Common myeloid progenitor, CD34-positive (primary cell): ENCODE measurements around the gene METTL24.
"Not testable (repeated sequence)": the region's sequence is repeated elsewhere in the genome, so short reads cannot be mapped to it uniquely, and the experiment has no call there.

Experiments used
- CTCF ChIA-PET: fragments of 350-600 bp; sonication (Branson Sonifier 250); formaldehyde crosslinking; loops from one replicate; lab custom pipeline; 2021; ENCODE audit warnings: antibody characterized with exemption; lab: Charles Lee
- POLR2A ChIA-PET: fragments of 350-600 bp; sonication (Branson Sonifier 250); formaldehyde crosslinking; loops from one replicate; lab custom pipeline; 2021; ENCODE audit warnings: antibody characterized with exemption; lab: Charles Lee
- DNase-seq, 3 donors: peaks; one replicate each; pipeline versions ENCODE4 v3.0.0 to v3.0.0-alpha.2; 2013
- H3K27ac ChIP-seq, 2 experiments: 1 replicate in 1 of 2; 2 replicates in 1 of 2; pipeline ENCODE4 v1.7.0; 2013; ENCODE audit warnings: inconsistent platforms in 2 of 2, low read length in 2 of 2, mild to moderate bottlenecking in 2 of 2, low read depth in 1 of 2, moderate library complexity in 1 of 2; ENCODE audit not compliant: severe bottlenecking in 2 of 2, insufficient read depth in 1 of 2, poor library complexity in 1 of 2
- H3K27me3 ChIP-seq, 5 experiments: replicated peaks in 2 of 5; 1 replicate in 3 of 5; 2 replicates in 2 of 5; pipeline versions ENCODE4 v1.6.1 to v1.7.0; 2013; ENCODE audit warnings: low read length in 4 of 5, mild to moderate bottlenecking in 2 of 5, moderate library complexity in 2 of 5, inconsistent platforms in 1 of 5; ENCODE audit not compliant: insufficient read depth in 5 of 5, control insufficient read depth in 4 of 5
- H3K36me3 ChIP-seq, 4 experiments: 1 replicate in 2 of 4; 2 replicates in 2 of 4; pipeline versions ENCODE4 v1.6.1 to v1.7.0; 2013; ENCODE audit warnings: low read length in 3 of 4, control low read depth in 1 of 4, mild to moderate bottlenecking in 1 of 4; ENCODE audit not compliant: control insufficient read depth in 4 of 4, insufficient read depth in 4 of 4
- H3K4me1 ChIP-seq, 4 experiments: 1 replicate in 3 of 4; 2 replicates in 1 of 4; pipeline versions ENCODE4 v1.6.1 to v1.7.1; 2013; ENCODE audit warnings: low read length in 3 of 4, mild to moderate bottlenecking in 3 of 4, control low read depth in 1 of 4, inconsistent platforms in 1 of 4, moderate library complexity in 1 of 4; ENCODE audit not compliant: control insufficient read depth in 4 of 4, insufficient read depth in 4 of 4; ENCODE audit errors: control extremely low read depth in 1 of 4
- H3K4me3 ChIP-seq, 7 experiments: 1 replicate in 4 of 7; 2 replicates in 3 of 7; pipeline versions ENCODE4 v1.5.1 to v1.7.0; 2013; ENCODE audit warnings: mild to moderate bottlenecking in 7 of 7, low read length in 6 of 7, moderate library complexity in 6 of 7, inconsistent platforms in 2 of 7, low read depth in 2 of 7, control low read depth in 1 of 7; ENCODE audit not compliant: insufficient read depth in 4 of 7, control insufficient read depth in 1 of 7; ENCODE audit errors: extremely low read depth in 1 of 7
- H3K9me3 ChIP-seq, 5 experiments: 1 replicate in 4 of 5; 2 replicates in 1 of 5; pipeline versions ENCODE4 v1.6.1 to v1.7.1; 2013; ENCODE audit warnings: low read length in 4 of 5, mild to moderate bottlenecking in 2 of 5, inconsistent platforms in 1 of 5, low read depth in 1 of 5, moderate library complexity in 1 of 5; ENCODE audit not compliant: control insufficient read depth in 4 of 5, insufficient read depth in 2 of 5; ENCODE audit errors: control extremely low read depth in 1 of 5
- WGBS: methylation state at CpG from one replicate; pipeline ENCODE4 v1.1.5; 2013; ENCODE audit not compliant: insufficient coverage; 5-methylcytosine and 5-hydroxymethylcytosine counted together

Gene METTL24

DNA sequence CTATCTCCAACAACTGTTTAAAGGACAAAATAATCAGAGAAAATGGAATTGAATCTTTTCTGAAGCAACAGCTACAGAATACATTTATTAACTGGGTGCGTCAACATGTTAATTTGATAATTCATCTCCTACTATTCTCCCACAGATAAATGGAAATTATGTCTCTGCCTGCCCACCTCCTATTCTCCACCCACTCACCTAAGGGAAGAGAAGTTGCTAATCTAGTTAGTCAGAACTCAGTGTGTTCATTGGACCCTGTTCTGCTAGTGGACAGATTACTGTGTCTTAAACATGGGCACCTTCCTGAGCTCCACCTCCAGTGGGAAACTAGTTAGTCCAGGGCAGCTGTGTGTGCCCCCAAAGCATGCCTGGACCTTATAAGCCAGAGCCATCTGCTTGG lies 41.0 kb downstream of the METTL24 start:
- H3K27ac ChIP-seq = no peak overlapping the region
- no CpG with 5 or more reads among the region's 1 CpG for WGBS
- no peak for DNase-seq
- no peaks in the 10 kb centered on the region for H3K36me3 ChIP-seq
- CTCF ChIA-PET = interaction anchor here (0.7 to 1.6 kb wide), 3 partner anchors 24 to 110 kb away, joined by 3 read pairs; no protein-coding TSS in a partner anchor
- POLR2A ChIA-PET = no interaction called here
- H3K27me3 ChIP-seq = no peaks in the 10 kb centered on the region
- H3K4me3 ChIP-seq = no peak overlapping the region
- peaks cover 0 to 2% (median under 1%) of the 10 kb centered on the region in 4 experiments for H3K4me1 ChIP-seq
- no peaks in the 10 kb centered on the region for H3K9me3 ChIP-seq

DNA sequence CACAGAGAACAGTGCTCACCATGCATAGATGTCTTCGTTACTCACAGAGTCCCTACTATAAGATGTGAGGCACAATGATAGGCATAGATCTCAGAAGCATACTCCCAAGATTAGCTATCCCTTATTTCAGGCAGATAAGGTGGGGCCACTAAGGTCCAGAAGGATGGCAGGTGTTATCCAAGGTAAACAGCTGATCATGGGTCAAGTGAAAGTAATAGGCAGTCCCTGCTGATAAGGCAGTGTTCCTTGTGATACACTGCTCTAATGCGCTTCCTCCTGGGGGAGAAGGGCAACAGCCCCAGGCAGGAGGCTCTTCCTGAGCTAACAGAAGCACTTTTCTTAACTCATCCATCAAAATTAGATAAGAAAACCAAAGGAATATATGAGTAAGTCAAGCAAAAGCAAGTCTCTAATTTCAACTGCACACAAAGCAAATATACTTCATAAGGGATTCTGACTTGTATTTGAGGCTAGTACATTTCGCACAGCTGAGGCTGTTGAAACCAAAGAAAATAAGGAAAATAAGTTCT lies 42.2 kb downstream of the METTL24 start:
- no peaks in the 10 kb centered on the region for H3K27me3 ChIP-seq
- no peak overlapping the region for H3K27ac ChIP-seq
- WGBS = 100% methylated on average over 2 of the region's 3 CpGs
- DNase-seq = no peak
- ChIA-PET CTCF (interaction anchor here (1.0 to 1.6 kb wide), 2 partner anchors 74 to 98 kb away, joined by 3 read pairs; no protein-coding TSS in a partner anchor), POLR2A (no interaction called here)
- H3K4me3 ChIP-seq = no peak overlapping the region
- no peaks in the 10 kb centered on the region for H3K9me3 ChIP-seq
- H3K4me1 ChIP-seq = no peaks in the 10 kb centered on the region
- no peaks in the 10 kb centered on the region for H3K36me3 ChIP-seq

DNA sequence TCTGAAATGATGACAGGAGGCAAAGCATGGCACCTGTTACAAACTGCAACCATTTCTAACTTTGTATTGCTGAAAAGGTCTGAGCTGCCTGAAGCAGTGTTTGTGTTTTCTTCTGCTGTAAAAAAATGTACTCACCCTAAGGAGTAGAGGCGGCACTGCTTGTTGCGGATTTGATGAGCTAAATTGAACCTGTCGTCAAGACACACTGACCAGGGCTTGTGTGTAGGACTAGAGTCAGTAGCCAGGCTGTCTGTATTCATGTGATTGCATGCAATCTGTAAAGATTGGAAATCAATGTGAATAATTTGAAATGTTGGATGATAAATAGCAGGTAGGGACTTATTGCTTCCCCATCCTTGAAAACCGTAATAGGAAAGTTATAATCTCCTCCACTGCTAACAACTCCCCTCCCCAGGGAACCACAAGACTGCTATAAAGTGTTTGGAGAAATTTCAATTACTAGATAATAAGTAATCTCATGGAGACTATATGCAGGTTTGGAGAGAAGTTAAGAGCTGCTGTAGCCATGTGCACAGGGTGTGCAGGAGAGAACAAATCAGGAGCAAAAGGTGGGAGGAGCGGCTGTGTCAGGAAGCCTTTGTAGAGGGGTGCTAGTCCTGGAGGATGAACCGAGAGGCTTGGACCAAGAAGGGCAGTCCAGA lies 42.8 kb downstream of the METTL24 start:
- no peaks in the 10 kb centered on the region for H3K9me3 ChIP-seq
- H3K27me3 ChIP-seq = no peaks in the 10 kb centered on the region
- ChIA-PET POLR2A (no interaction called here), CTCF (interaction anchor here (1.0 to 1.6 kb wide), 2 partner anchors 75 to 97 kb away, joined by 3 read pairs; no protein-coding TSS in a partner anchor)
- no peak overlapping the region for H3K4me3 ChIP-seq
- H3K4me1 ChIP-seq = no peaks in the 10 kb centered on the region
- no peak for DNase-seq
- WGBS = 100% methylated on average over 5 of the region's 6 CpGs
- no peaks in the 10 kb centered on the region for H3K36me3 ChIP-seq
- no peak overlapping the region for H3K27ac ChIP-seq

DNA sequence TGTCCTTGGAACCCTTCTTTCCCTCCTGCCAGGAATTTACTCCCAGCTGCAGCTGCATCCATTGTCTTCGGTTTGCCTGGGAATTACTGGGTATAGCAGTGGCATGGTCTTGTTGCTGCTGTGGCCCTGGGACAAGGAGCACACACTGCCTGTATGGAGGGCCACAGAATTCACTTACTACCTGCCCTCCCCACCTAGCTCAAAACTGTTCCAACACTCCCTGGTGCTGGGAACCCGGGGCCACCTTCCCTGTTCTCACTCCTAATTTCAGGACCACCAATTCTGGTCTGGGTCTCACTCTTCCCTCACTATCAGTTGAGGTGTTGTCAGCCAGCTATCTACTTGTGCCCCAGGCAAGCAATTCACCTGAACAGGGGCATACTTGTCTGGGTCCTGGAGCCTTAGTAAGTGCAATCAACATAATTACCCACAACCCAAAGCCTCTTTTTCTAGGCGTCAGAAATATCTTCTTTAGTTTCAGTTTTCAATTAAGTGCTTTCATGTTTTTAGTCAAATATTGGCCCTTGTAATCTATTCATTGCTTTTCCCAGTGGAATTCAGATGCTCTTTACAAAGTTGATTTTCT lies 47.2 kb downstream of the METTL24 start:
- no peaks in the 10 kb centered on the region for H3K27me3 ChIP-seq
- H3K9me3 ChIP-seq = peaks cover 0 to 4% (median 0%) of the 10 kb centered on the region in 5 experiments
- H3K4me1 ChIP-seq = no peaks in the 10 kb centered on the region
- no CpG with 5 or more reads among the region's 3 CpGs for WGBS
- H3K36me3 ChIP-seq = peaks cover 0 to 2% (median 0%) of the 10 kb centered on the region in 4 experiments
- H3K4me3 ChIP-seq = no peak overlapping the region
- no peak for DNase-seq
- CTCF ChIA-PET = no interaction called here
- no peak overlapping the region for H3K27ac ChIP-seq
- POLR2A ChIA-PET = no interaction called here

DNA sequence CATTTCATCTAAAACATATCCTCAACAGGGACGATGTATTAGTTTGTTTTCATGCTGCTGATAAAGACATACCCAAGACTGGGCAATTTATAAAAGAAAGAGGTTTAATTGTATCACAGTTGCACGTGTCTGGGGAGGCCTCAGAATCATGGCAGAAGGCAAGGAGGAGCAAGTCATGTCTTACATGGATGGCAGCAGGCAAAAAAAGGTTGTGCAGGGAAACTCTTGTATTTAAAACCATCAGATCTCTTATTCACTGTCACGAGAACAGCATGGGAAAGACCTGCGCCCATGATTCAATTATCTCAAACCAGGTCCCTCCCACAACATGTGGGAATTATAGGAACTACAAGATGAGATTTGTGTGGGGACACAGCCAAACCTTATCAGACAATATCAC lies 48.7 kb downstream of the METTL24 start:
- H3K4me1 ChIP-seq, DNase-seq, H3K36me3 ChIP-seq, H3K27me3 ChIP-seq, H3K9me3 ChIP-seq, CTCF ChIA-PET, H3K4me3 ChIP-seq, H3K27ac ChIP-seq, POLR2A ChIA-PET: not testable (repeated sequence)
- WGBS = 100% methylated on average over 1 of the region's 4 CpGs

DNA sequence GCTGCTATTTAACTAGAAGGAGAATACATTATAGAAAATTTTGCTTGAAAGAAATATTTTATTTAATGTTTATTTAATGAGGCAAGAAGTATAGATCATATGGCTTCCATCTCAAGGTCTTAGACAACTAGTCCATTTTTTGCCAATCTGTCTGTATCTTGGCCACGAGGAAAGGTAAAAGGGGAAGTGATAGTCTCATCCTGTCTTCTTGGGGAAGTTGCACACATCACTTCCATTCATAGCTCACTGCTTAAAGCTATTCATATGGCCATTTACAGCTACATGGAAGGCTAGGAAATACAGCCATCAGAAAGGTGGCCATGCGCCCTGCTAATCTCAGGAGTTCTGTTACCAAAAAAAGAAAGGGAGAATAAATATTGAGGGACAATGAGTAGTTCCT lies 50.8 kb downstream of the METTL24 start:
- H3K27me3 ChIP-seq = no peaks in the 10 kb centered on the region
- H3K4me3 ChIP-seq = no peak overlapping the region
- peak in 2 of 3 donors; percentile 16 to 39 for DNase-seq
- H3K4me1 ChIP-seq = no peaks in the 10 kb centered on the region
- ChIA-PET POLR2A (no interaction called here), CTCF (no interaction called here)
- no peak overlapping the region for H3K27ac ChIP-seq
- no CpG with 5 or more reads among the region's 2 CpGs for WGBS
- H3K36me3 ChIP-seq = peaks cover 0 to 2% (median 0%) of the 10 kb centered on the region in 4 experiments
- peaks cover 0 to 4% (median 0%) of the 10 kb centered on the region in 5 experiments for H3K9me3 ChIP-seq

DNA sequence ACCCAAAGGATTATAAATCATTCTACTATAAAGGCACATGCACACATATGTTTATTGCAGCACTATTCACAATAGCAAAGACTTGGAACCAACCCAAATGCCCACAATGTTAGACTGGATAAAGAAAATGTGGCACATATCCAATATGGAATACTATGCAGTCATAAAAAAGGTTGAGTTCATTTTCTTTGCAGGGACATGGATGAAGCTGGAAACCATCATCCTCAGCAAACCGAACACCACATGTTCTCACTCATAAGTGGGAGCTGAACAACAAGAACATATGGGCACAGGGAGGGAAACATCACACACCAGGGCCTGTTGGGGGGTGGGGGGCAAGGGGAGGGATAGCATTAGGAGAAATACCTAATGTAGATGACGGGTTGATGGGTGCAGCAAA lies 52.3 kb downstream of the METTL24 start:
- DNase-seq, H3K27ac ChIP-seq, H3K36me3 ChIP-seq, H3K4me1 ChIP-seq, H3K4me3 ChIP-seq, H3K27me3 ChIP-seq, POLR2A ChIA-PET, H3K9me3 ChIP-seq: not testable (repeated sequence)
- WGBS = no CpG with 5 or more reads among the region's 2 CpGs
- CTCF ChIA-PET = interaction anchor here (0.6 kb wide), 1 partner anchor 744 kb away, joined by 3 read pairs; no protein-coding TSS in a partner anchor
